K562 (cell line): ENCODE data around the gene GJA4. TPM values are rescaled to one million over a fixed set of nuclear protein-coding genes. Genes with fewer than 3 reads are reported as not detected.
A peak's percentile ranks its signal among the peaks of the same experiment; 100 is the strongest.

Source experiments
- ATAC-seq: fragments of 200-7000 bp; cut with Tn5 transposase; 3 replicates; pipeline ENCODE4 v1.9.1; 2020; ENCODE audit warnings: moderate library complexity
- BruUV-seq: library from RNA; stranded (reverse); fragments of 400-500 nt; replicated peaks from 2 replicates; lab custom pipeline; 2021; lab: Mats Ljungman, UMichigan
- CTCF ChIA-PET: fragments of 300-600 bp; formaldehyde crosslinking; extraction: SDS; loops from one replicate; lab custom pipeline; 2021; ENCODE audit warnings: low intra/inter-chr PET ratio; lab: Yijun Ruan, JAX
- POLR2A ChIA-PET: fragments of 300-600, 350-650 bp; sonication (Branson Sonifier 250); formaldehyde crosslinking; extraction: SDS; loops from one replicate; lab custom pipeline; 2021; ENCODE audit warnings: antibody characterized with exemption, inconsistent platforms; lab: Yijun Ruan, JAX
- DNase-seq, 4 experiments: peaks; one replicate each; pipeline versions ENCODE4 v3.0.0 to v3.0.0-alpha.2; 2011 to 2018; ENCODE audit warnings: low spot score in 3 of 4, mixed read lengths in 3 of 4; ENCODE audit errors: extremely low read depth in 1 of 4
- FAIRE-seq: peaks from 2 replicates; lab custom pipeline; 2011; peaks lifted over from hg19 to GRCh38; lab: Jason Lieb, UNC
- H2AFZ ChIP-seq: 2 replicates; pipeline ENCODE4 v1.6.0; 2011; ENCODE audit warnings: low read depth, low read length, control low read depth, inconsistent platforms
- H3K27ac ChIP-seq: fragments of 200-600 bp; 3 replicates; pipeline ENCODE4 v1.8.0; 2011; ENCODE audit warnings: low read depth, mild to moderate bottlenecking, control low read depth, inconsistent platforms, low read length, moderate library complexity, mixed read lengths; ENCODE audit errors: extremely low read depth
- H3K27me3 ChIP-seq, 2 experiments: fragments of 300-600 bp in 1 of 2; 2 replicates in 1 of 2; 3 replicates in 1 of 2; pipeline versions ENCODE4 v1.6.0 to v1.8.0; 2011; ENCODE audit warnings: inconsistent platforms in 2 of 2, low read length in 2 of 2, mild to moderate bottlenecking in 1 of 2, mixed read lengths in 1 of 2, moderate library complexity in 1 of 2; ENCODE audit not compliant: control insufficient read depth in 2 of 2, insufficient read depth in 2 of 2
- H3K36me3 ChIP-seq: fragments of 300-600 bp; 3 replicates; pipeline ENCODE4 v1.8.0; 2011; ENCODE audit warnings: mild to moderate bottlenecking, low read length, inconsistent platforms; ENCODE audit not compliant: control insufficient read depth, insufficient read depth
- H3K4me1 ChIP-seq, 2 experiments: fragments of 200-600 bp in 1 of 2; replicated peaks in 1 of 2; 2 replicates in 1 of 2; 3 replicates in 1 of 2; pipeline versions ENCODE4 v1.5.1 to v1.8.0; 2011; ENCODE audit warnings: inconsistent platforms in 2 of 2, low read length in 2 of 2, mild to moderate bottlenecking in 1 of 2, mixed read lengths in 1 of 2, moderate library complexity in 1 of 2; ENCODE audit not compliant: control insufficient read depth in 2 of 2, insufficient read depth in 2 of 2
- H3K4me2 ChIP-seq: 2 replicates; pipeline ENCODE4 v1.6.1; 2011; ENCODE audit warnings: low read length, control low read depth, inconsistent platforms, mixed read lengths; ENCODE audit not compliant: insufficient read depth
- H3K4me3 ChIP-seq: fragments of 200-600 bp; sonication (generic), shearing (Covaris generic); 2 replicates; pipeline ENCODE4 v1.5.1; 2016; ENCODE audit warnings: control low read depth, inconsistent platforms
- H3K79me2 ChIP-seq: fragments of 200-600 bp; 3 replicates; pipeline ENCODE4 v1.8.0; 2011; ENCODE audit warnings: low read length, inconsistent platforms; ENCODE audit not compliant: control insufficient read depth, insufficient read depth
- H3K9ac ChIP-seq, 2 experiments: 2 replicates each; pipeline versions ENCODE4 v1.6.0 to v1.6.1; 2011; ENCODE audit warnings: low read depth in 2 of 2, low read length in 2 of 2, control low read depth in 1 of 2, inconsistent platforms in 1 of 2, mild to moderate bottlenecking in 1 of 2, mixed read lengths in 1 of 2; ENCODE audit not compliant: insufficient read depth in 1 of 2
- H3K9me1 ChIP-seq: one replicate; pipeline ENCODE4 v1.6.0; 2011; ENCODE audit warnings: inconsistent platforms, mild to moderate bottlenecking, low read length, moderate library complexity; ENCODE audit not compliant: control insufficient read depth, insufficient read depth
- H3K9me3 ChIP-seq: replicated peaks from 2 replicates; pipeline ENCODE4 v1.5.1; 2011; ENCODE audit warnings: low read depth, low read length, inconsistent platforms; ENCODE audit not compliant: control insufficient read depth, insufficient read depth
- H4K20me1 ChIP-seq: replicated peaks from 2 replicates; pipeline ENCODE4 v1.6.1; 2011; ENCODE audit warnings: low read length, inconsistent platforms, mixed read lengths; ENCODE audit not compliant: control insufficient read depth, insufficient read depth
- ARID2 ChIP-seq: fragments of 450-650 bp; IDR thresholded peaks from 2 replicates; pipeline ENCODE4 v1.6.1; 2017; ENCODE audit warnings: antibody characterized with exemption, mild to moderate bottlenecking
- BHLHE40 ChIP-seq: IDR thresholded peaks from 2 replicates; pipeline ENCODE4 v1.6.1; 2011; ENCODE audit warnings: low read length, improper control_type of control experiment
- HOXB6 ChIP-seq: fragments of 250-450 bp; sonication (Bioruptor Pico); IDR thresholded peaks from 2 replicates; pipeline ENCODE4 v1.5.1; 2022; ENCODE audit warnings: mild to moderate bottlenecking, borderline replicate concordance
- ZNF263 ChIP-seq: sonication (generic); formaldehyde crosslinking; IDR thresholded peaks from 2 replicates; pipeline ENCODE4 v1.8.0; 2022; ENCODE audit warnings: mild to moderate bottlenecking, missing genetic modification reagents, borderline replicate concordance
- ZNF507 ChIP-seq: conservative IDR thresholded peaks from 2 replicates; pipeline ENCODE4 v1.6.1; 2017; ENCODE audit warnings: missing genetic modification characterization, missing compliant biosample characterization
- WGBS: fragments of 100-300 bp; shearing (Covaris generic); methylation state at CpG from one replicate; pipeline ENCODE4 v1.1.6; 2016; ENCODE audit warnings: low coverage, mixed read lengths; ENCODE audit not compliant: insufficient coverage; ENCODE audit errors: missing lambda C conversion rate; 5-methylcytosine and 5-hydroxymethylcytosine counted together
- in situ Hi-C: fragments of 300-500 bp; cut with MboI; formaldehyde crosslinking; loops from 4 replicates; pipeline ENCODE4 v1.15.0; 2018; ENCODE audit warnings: inconsistent platforms, mixed read lengths
- intact Hi-C: fragments of 100-400 bp; cut with micrococcal nuclease; formaldehyde crosslinking; loops from 2 replicates; pipeline ENCODE4 v1.14.2; 2022
- polyA plus RNA-seq, 8 experiments: library from polyadenylated mRNA; depleted of rRNA in 4 of 8; stranded (reverse) in 5 of 8; unstranded in 3 of 8; fragments of >200 nt; fragmentation: Nextera tagmentation in 2 of 8; fragmentation: Illumina TruSeq in 1 of 8; extraction: Ambion mirVana in 2 of 8; extraction: Trizol in 1 of 8; gene quantifications; 2 replicates each; pipeline versions ENCODE4 v1.2.1 to v1.2.3, GENCODE V29; 2011 to 2014; ENCODE audit warnings: inconsistent platforms in 1 of 8, missing spikeins in 1 of 8
- total RNA-seq, 7 experiments: library from RNA; depleted of rRNA in 6 of 7; stranded (reverse); fragments of >200 nt in 6 of 7; fragmentation: Illumina TruSeq in 2 of 7; extraction: Trizol in 2 of 7; gene quantifications; 2 replicates each; pipeline versions ENCODE4 v1.2.1 to v1.2.3, GENCODE V29; 2011 to 2021; ENCODE audit warnings: low replicate concordance in 1 of 7

Gene GJA4
- total and polyA plus RNA-seq, 9 of the 15 experiments (the other 6 are each of a cell fraction or from before 2014, with no cell fraction given) = 0.16 to 0.24 TPM; not detected in 7

DNA sequence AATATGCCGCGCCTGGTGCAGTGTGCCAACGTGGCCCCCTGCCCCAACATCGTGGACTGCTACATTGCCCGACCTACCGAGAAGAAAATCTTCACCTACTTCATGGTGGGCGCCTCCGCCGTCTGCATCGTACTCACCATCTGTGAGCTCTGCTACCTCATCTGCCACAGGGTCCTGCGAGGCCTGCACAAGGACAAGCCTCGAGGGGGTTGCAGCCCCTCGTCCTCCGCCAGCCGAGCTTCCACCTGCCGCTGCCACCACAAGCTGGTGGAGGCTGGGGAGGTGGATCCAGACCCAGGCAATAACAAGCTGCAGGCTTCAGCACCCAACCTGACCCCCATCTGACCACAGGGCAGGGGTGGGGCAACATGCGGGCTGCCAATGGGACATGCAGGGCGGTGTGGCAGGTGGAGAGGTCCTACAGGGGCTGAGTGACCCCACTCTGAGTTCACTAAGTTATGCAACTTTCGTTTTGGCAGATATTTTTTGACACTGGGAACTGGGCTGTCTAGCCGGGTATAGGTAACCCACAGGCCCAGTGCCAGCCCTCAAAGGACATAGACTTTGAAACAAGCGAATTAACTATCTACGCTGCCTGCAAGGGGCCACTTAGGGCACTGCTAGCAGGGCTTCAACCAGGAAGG lies 7.4 kb upstream of the GJA4 start:
- ChIA-PET POLR2A (interaction anchor here (0.6 to 1.1 kb wide), 4 partner anchors 11 to 275 kb away, joined by 3 read pairs; partner anchors contain the start of gene GJB5), CTCF (interaction anchor here (1.0 to 3.9 kb wide), 4 partner anchors 67 to 941 kb away, joined by 3 to 45 read pairs (median 10); no protein-coding TSS in a partner anchor)
- intact Hi-C loops = loop anchor here (5.0 kb wide), 1 partner anchor 657 kb away; no protein-coding TSS in a partner anchor
- H3K36me3 ChIP-seq = no peaks in the 10 kb centered on the region
- H4K20me1 ChIP-seq = peaks cover 5% of the 10 kb centered on the region; the same call in 1 of the 2 replicates
- FAIRE-seq = no peak
- peaks cover 4% of the 10 kb centered on the region for H3K9me1 ChIP-seq
- no peak for ATAC-seq
- H3K27me3 ChIP-seq = peaks cover 26 to 74% of the 10 kb centered on the region in 2 experiments; a peak in 4 of 5 replicates
- H2AFZ ChIP-seq = no peak overlapping the region
- no peaks in the 10 kb centered on the region for H3K9me3 ChIP-seq
- no peak overlapping the region for H3K27ac ChIP-seq
- in situ Hi-C loops = loop anchor here (5.0 kb wide), 1 partner anchor 62 kb away; no protein-coding TSS in a partner anchor
- no peak overlapping the region for H3K4me2 ChIP-seq
- H3K4me3 ChIP-seq = no peak overlapping the region
- H3K4me1 ChIP-seq = peaks cover 0 to 16% of the 10 kb centered on the region in 2 experiments; a peak in 1 of 5 replicates
- WGBS = 6% methylated on average over 22 of the region's 22 CpGs
- DNase-seq = no peak
- H3K9ac ChIP-seq = no peak overlapping the region
- H3K79me2 ChIP-seq = no peaks in the 10 kb centered on the region
- no TSS peak for BruUV-seq
- no peak for TF ChIP-seq BHLHE40
- TF ChIP-seq, all 486 proteins: peak for 0

- H3K27me3 ChIP-seq = peaks cover 24 to 74% of the 10 kb centered on the region in 2 experiments; a peak in 4 of 5 replicates
- WGBS = 0% methylated on average over 4 of the region's 4 CpGs
- no peak overlapping the region for H3K4me3 ChIP-seq
- DNase-seq (no peak), FAIRE-seq (no peak), ATAC-seq (peak; percentile 7)
- no peak overlapping the region for H3K27ac ChIP-seq
- ChIA-PET CTCF (interaction anchor here (1.0 to 3.9 kb wide), 4 partner anchors 67 to 941 kb away, joined by 3 to 45 read pairs (median 10); no protein-coding TSS in a partner anchor), POLR2A (no interaction called here)
- intact Hi-C loops (loop anchor here (1.0 to 5.0 kb wide), 2 partner anchors 59 to 656 kb away; no protein-coding TSS in a partner anchor), in situ Hi-C loops (loop anchor here (5.0 kb wide), 1 partner anchor 61 kb away; no protein-coding TSS in a partner anchor)
- H3K4me1 ChIP-seq = peaks cover 0 to 16% of the 10 kb centered on the region in 2 experiments; a peak in 1 of 5 replicates
- peaks cover 5% of the 10 kb centered on the region; the same call in 1 of the 2 replicates for H4K20me1 ChIP-seq
- no peak overlapping the region for H3K9ac ChIP-seq
- H3K4me2 ChIP-seq = no peak overlapping the region
- no peaks in the 10 kb centered on the region for H3K79me2 ChIP-seq
- BruUV-seq = no TSS peak
- no peak overlapping the region for H2AFZ ChIP-seq
- H3K9me3 ChIP-seq = no peaks in the 10 kb centered on the region
- no peaks in the 10 kb centered on the region for H3K36me3 ChIP-seq
- peaks cover 4% of the 10 kb centered on the region for H3K9me1 ChIP-seq
- TF ChIP-seq ZNF263 = peak; percentile 52; the same call in 1 of the 2 replicates
- no peak for TF ChIP-seq HOXB6 (CRISPR knock-in tag)
- TF ChIP-seq ZNF507 (tag) = no peak
- no peak for TF ChIP-seq ARID2
Observed at GRCh38 chr1:34785875-34786470, 6.8 kb upstream of the GJA4 start.
